CD4-positive, alpha-beta T cell treated with Interleukin-17A for 4 hours (primary cell): ENCODE measurements around the gene TLE5.
"Not testable (repeated sequence)": the region's sequence is repeated elsewhere in the genome, so short reads cannot be mapped to it uniquely, and the experiment has no call there.

Experiments used
- DNase-seq: peaks from one replicate; pipeline ENCODE4 v3.0.0-alpha.2; 2020; ENCODE audit warnings: mixed read lengths

TLE5 gene

GRCh38 chr19:3096267-3096901 lies 34.1 kb upstream of the TLE5 start:
- no peak for DNase-seq

GRCh38 chr19:3095441-3096191 lies 33.3 kb upstream of the TLE5 start:
- peak; percentile 83 for DNase-seq

- DNase-seq, result peak; percentile 51
Measured at GRCh38 chr19:3094601-3095440, 32.5 kb upstream of the TLE5 start.

- not testable (repeated sequence) for DNase-seq
Measured at GRCh38 chr19:3089299-3089855, 27.1 kb upstream of the TLE5 start.

- no peak for DNase-seq
Measured at GRCh38 chr19:3087769-3088168, 25.5 kb upstream of the TLE5 start.

- DNase-seq, result no peak
Measured at GRCh38 chr19:3084943-3085342, 22.6 kb upstream of the TLE5 start.

GRCh38 chr19:3083964-3084363 lies 21.7 kb upstream of the TLE5 start:
- no peak for DNase-seq

GRCh38 chr19:3082331-3082730 lies 20.0 kb upstream of the TLE5 start:
- no peak for DNase-seq

- DNase-seq, result no peak
Measured at GRCh38 chr19:3080286-3080685, 18.0 kb upstream of the TLE5 start.

GRCh38 chr19:3079578-3079977 lies 17.3 kb upstream of the TLE5 start:
- DNase-seq, result no peak

GRCh38 chr19:3075605-3076431 lies 13.5 kb upstream of the TLE5 start:
- peak; percentile 86 for DNase-seq

- no peak for DNase-seq
Measured at GRCh38 chr19:3073931-3074595, 11.8 kb upstream of the TLE5 start.

- no peak for DNase-seq
Measured at GRCh38 chr19:3073159-3073563, 10.9 kb upstream of the TLE5 start.

- no peak for DNase-seq
Measured at GRCh38 chr19:3071768-3072167, 9.5 kb upstream of the TLE5 start.

GRCh38 chr19:3068071-3068470 lies 5.8 kb upstream of the TLE5 start:
- no peak for DNase-seq

GRCh38 chr19:3067563-3067962 lies 5.3 kb upstream of the TLE5 start:
- DNase-seq, result no peak

GRCh38 chr19:3066482-3067049 lies 4.3 kb upstream of the TLE5 start:
- DNase-seq, result no peak

GRCh38 chr19:3065675-3066357 lies 3.5 kb upstream of the TLE5 start:
- no peak for DNase-seq

- no peak for DNase-seq
Measured at GRCh38 chr19:3064011-3064330, 1.7 kb upstream of the TLE5 start.

GRCh38 chr19:3061182-3062161 lies 823 bp downstream of the TLE5 start:
- DNase-seq, result peak; percentile 91
